ENCODE measurements around the gene KCNAB1. TPM values are rescaled to one million over a fixed set of nuclear protein-coding genes. Genes with fewer than 3 reads are reported as not detected.

Gene KCNAB1
- total RNA-seq (2021; ENCODE audit: unreplicated experiment), result not detected
- polyA plus RNA-seq (2012), result 0.10 and 0.35 TPM in 2 replicates
- percentile 9 among the genes with signal in this experiment for Bru-seq, nascent RNA
- BruChase-seq, experiment 1, labeled RNA remaining after a 6-hour chase, result percentile 10 among the genes with signal in this experiment
- percentile 8 among the genes with signal in this experiment for BruChase-seq, experiment 2, labeled RNA remaining after a 2-hour chase
- long read RNA-seq, partial matches to known transcripts, result 0 of 4 reads
- long read RNA-seq, other reads (novel, unspliced or antisense), result 4 of 4 reads

DNA sequence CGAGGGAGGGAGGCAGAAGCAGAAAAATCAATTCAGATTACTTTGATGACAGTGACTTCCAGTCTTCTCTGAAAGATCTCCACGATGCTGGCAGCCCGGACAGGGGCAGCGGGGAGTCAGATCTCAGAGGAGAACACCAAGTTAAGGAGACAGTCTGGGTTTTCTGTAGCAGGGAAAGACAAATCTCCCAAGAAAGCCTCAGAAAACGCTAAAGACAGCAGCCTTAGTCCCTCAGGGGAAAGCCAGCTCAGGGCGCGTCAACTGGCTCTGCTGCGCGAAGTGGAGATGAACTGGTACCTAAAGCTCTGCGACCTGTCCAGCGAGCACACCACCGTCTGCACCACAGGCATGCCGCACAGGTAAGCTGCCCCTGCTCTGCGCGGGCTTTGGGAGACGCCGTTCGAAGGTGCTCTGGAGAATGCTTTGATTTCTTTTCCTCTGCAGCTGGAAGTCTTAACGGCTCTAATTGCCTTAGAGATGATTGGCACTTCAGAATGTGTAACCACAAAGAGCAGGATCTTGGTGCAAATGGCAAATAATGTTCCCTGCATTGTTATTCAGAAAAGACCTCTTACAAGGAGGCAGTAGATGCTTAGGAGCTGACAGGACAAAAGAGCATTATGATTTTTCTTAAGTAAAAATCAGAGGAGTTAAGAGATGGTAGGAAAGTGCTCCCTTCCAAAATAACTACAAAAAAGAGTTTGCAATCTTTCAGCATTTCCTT, at the start of gene KCNAB1:
TSS of gene KCNAB1 (plus strand) at position 51 of the 724 bp plus-strand sequence.
- Histone ChIP-seq H3K4me2 (ENCODE audit: low read length) (no peak within 1 kb of the TSS), H3K36me3 (ENCODE audit: control insufficient read depth in 1 of 2, insufficient read depth in 2 of 2, low read length in 2 of 2) (no peaks in the 10 kb centered on the region), H3K27ac (ENCODE audit: low read depth, low read length) (no peak within 1 kb of the TSS), H3K9me2 (ENCODE audit: insufficient read depth) (no peaks in the 10 kb centered on the region), H3K4me3 (replicated peaks in 1 of 2; ENCODE audit: low read depth in 1 of 2, low read length in 2 of 2) (no peak within 1 kb of the TSS), H3K27me3 (ENCODE audit: insufficient read depth, low read length) (no peaks in the 10 kb centered on the region), H2AFZ (ENCODE audit: low read depth, low read length, poor library complexity, severe bottlenecking) (no peak within 1 kb of the TSS), H3K9me3 (ENCODE audit: control insufficient read depth in 1 of 2, insufficient read depth in 1 of 2, low read depth in 1 of 2, low read length in 2 of 2) (no peaks in the 10 kb centered on the region), H3K79me2 (ENCODE audit: insufficient read depth, low read length) (no peaks in the 10 kb centered on the region), H3K9ac (ENCODE audit: low read length) (no peak within 1 kb of the TSS), H3K4me1 (ENCODE audit: control insufficient read depth in 1 of 2, insufficient read depth in 2 of 2, low read length in 2 of 2) (no peaks in the 10 kb centered on the region), H4K20me1 (ENCODE audit: insufficient read depth) (no peaks in the 10 kb centered on the region)
- ATAC-seq (no peak), DNase-seq (ENCODE audit: low read depth, low spot score) (no peak)
- ChIA-PET POLR2A (no interaction called here), CTCF (no interaction called here), RAD21 (ENCODE audit: low non-redundant PET in 1 of 2, low total read pairs in 2 of 2, uncharacterized antibody in 2 of 2, unreplicated experiment in 2 of 2) (no interaction called here)
- BruUV-seq (replicated peaks), result no TSS peak
- intact Hi-C loops (cut with micrococcal nuclease), result no loop called here
- TF ChIP-seq CEBPB (IDR thresholded peaks at IDR 0.05; ENCODE audit: low read depth) (no peak), CBX3 (IDR thresholded peaks at IDR 0.05; ENCODE audit: low read depth) (no peak), TCF7L2 (IDR thresholded peaks at IDR 0.05; ENCODE audit: borderline replicate concordance, extremely low read depth, insufficient read depth, insufficient read length) (no peak), YY1 (IDR thresholded peaks at IDR 0.05; ENCODE audit: extremely low read depth, insufficient replicate concordance, low read depth, low read length) (no peak), CTCF (IDR thresholded peaks at IDR 0.05 in 2 of 3, conservative IDR thresholded peaks at IDR 0.05 in 1 of 3; ENCODE audit: borderline replicate concordance in 1 of 3, insufficient read depth in 1 of 3, low read depth in 2 of 3, low read length in 2 of 3) (no peak), POLR2A (IDR thresholded peaks at IDR 0.05; ENCODE audit: borderline replicate concordance, extremely low read depth, insufficient read depth, insufficient read length) (no peak), EZH2phosphoT487 (IDR thresholded peaks at IDR 0.05; ENCODE audit: borderline replicate concordance) (no peak), ZFX (IDR thresholded peaks at IDR 0.05) (no peak), FOSL1 (IDR thresholded peaks at IDR 0.05; ENCODE audit: low read depth) (no peak), POLR2AphosphoS5 (IDR thresholded peaks at IDR 0.05; ENCODE audit: low read depth, low read length) (no peak), SIN3A (IDR thresholded peaks at IDR 0.05; ENCODE audit: low read depth) (no peak), ELF1 (IDR thresholded peaks at IDR 0.05; ENCODE audit: borderline replicate concordance, low read depth) (no peak), EZH2 (IDR thresholded peaks at IDR 0.05) (no peak), EGR1 (IDR thresholded peaks at IDR 0.05; ENCODE audit: low read depth) (no peak)
- TF ChIP-seq, protein P1, sequence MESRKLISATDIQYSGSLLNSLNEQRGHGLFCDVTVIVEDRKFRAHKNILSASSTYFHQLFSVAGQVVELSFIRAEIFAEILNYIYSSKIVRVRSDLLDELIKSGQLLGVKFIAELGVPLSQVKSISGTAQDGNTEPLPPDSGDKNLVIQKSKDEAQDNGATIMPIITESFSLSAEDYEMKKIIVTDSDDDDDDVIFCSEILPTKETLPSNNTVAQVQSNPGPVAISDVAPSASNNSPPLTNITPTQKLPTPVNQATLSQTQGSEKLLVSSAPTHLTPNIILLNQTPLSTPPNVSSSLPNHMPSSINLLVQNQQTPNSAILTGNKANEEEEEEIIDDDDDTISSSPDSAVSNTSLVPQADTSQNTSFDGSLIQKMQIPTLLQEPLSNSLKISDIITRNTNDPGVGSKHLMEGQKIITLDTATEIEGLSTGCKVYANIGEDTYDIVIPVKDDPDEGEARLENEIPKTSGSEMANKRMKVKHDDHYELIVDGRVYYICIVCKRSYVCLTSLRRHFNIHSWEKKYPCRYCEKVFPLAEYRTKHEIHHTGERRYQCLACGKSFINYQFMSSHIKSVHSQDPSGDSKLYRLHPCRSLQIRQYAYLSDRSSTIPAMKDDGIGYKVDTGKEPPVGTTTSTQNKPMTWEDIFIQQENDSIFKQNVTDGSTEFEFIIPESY (IDR thresholded peaks at IDR 0.05; ENCODE audit: extremely low read depth, insufficient replicate concordance, low read length), result no peak
- TF ChIP-seq, protein P2, sequence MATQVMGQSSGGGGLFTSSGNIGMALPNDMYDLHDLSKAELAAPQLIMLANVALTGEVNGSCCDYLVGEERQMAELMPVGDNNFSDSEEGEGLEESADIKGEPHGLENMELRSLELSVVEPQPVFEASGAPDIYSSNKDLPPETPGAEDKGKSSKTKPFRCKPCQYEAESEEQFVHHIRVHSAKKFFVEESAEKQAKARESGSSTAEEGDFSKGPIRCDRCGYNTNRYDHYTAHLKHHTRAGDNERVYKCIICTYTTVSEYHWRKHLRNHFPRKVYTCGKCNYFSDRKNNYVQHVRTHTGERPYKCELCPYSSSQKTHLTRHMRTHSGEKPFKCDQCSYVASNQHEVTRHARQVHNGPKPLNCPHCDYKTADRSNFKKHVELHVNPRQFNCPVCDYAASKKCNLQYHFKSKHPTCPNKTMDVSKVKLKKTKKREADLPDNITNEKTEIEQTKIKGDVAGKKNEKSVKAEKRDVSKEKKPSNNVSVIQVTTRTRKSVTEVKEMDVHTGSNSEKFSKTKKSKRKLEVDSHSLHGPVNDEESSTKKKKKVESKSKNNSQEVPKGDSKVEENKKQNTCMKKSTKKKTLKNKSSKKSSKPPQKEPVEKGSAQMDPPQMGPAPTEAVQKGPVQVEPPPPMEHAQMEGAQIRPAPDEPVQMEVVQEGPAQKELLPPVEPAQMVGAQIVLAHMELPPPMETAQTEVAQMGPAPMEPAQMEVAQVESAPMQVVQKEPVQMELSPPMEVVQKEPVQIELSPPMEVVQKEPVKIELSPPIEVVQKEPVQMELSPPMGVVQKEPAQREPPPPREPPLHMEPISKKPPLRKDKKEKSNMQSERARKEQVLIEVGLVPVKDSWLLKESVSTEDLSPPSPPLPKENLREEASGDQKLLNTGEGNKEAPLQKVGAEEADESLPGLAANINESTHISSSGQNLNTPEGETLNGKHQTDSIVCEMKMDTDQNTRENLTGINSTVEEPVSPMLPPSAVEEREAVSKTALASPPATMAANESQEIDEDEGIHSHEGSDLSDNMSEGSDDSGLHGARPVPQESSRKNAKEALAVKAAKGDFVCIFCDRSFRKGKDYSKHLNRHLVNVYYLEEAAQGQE (IDR thresholded peaks at IDR 0.05; ENCODE audit: low read depth), result no peak

Data from HCT116 (cell line).